Transverse colon (tissue), 4 donors: ENCODE measurements around the gene PNPO.

Source experiments
- CTCF ChIP-seq, 5 experiments: fragments of 200-600 bp in 3 of 5; fragments of 450-650 bp in 2 of 5; sonication (generic) in 3 of 5; IDR thresholded peaks; 1 replicate in 2 of 5; 2 replicates in 3 of 5; pipeline ENCODE4 v1.5.1; 2016 to 2017; ENCODE audit warnings: antibody characterized with exemption in 5 of 5, inconsistent platforms in 3 of 5, mild to moderate bottlenecking in 2 of 5, moderate library complexity in 1 of 5
- EP300 ChIP-seq: sonication (generic); formaldehyde crosslinking; IDR thresholded peaks from one replicate; pipeline ENCODE4 v1.6.1; 2017; ENCODE audit warnings: antibody characterized with exemption, low read depth
- POLR2A ChIP-seq: fragments of 450-650 bp; IDR thresholded peaks from one replicate; pipeline ENCODE4 v1.6.1; 2016; ENCODE audit warnings: antibody characterized with exemption, mild to moderate bottlenecking, moderate library complexity
- POLR2AphosphoS5 ChIP-seq, 3 donors: sonication (generic); formaldehyde crosslinking; IDR thresholded peaks; one replicate each; pipeline ENCODE4 v1.6.1; 2016; ENCODE audit warnings: antibody characterized with exemption in 3 of 3

GRCh38 chr17:47946516-47946915, 5.1 kb downstream of the PNPO start:
- no peak for TF ChIP-seq POLR2AphosphoS5 (IDR thresholded peaks at IDR 0.05)
- no peak for TF ChIP-seq CTCF (IDR thresholded peaks at IDR 0.05)
- no peak for TF ChIP-seq POLR2A
- TF ChIP-seq EP300: no peak
